HCEC 1CT (cell line): Measurements from ENCODE around the gene WDR49.

Source experiments
- DNase-seq: peaks from one replicate; pipeline ENCODE4 v3.0.0-alpha.2; 2017

WDR49 gene

GRCh38 chr3:167611718-167612117 lies 42.0 kb downstream of the WDR49 start:
- no peak for DNase-seq

GRCh38 chr3:167609156-167609555 lies 44.6 kb downstream of the WDR49 start:
- DNase-seq: no peak

- no peak for DNase-seq
These were observed 46.9 kb downstream of the WDR49 start for GRCh38 chr3:167606836-167607235.

DNA sequence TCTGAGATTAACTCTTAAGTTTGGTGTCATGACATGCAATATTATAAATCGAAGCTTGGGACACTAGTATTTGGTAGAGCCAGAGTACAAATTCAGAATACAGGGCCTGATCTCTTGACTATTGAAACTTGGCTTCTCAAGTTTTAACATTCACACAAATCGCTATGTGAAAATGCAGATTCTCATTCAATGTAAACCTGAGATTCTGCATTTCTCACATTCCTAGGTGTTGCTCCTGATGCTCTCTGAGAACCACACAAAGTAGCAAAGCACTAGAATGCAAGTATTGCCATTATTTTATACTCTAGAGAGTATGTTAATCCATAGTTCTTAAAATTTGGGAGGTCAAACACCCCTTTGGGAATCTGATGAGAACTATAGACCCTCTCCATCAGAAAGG lies 47.9 kb downstream of the WDR49 start:
- no peak for DNase-seq

DNA sequence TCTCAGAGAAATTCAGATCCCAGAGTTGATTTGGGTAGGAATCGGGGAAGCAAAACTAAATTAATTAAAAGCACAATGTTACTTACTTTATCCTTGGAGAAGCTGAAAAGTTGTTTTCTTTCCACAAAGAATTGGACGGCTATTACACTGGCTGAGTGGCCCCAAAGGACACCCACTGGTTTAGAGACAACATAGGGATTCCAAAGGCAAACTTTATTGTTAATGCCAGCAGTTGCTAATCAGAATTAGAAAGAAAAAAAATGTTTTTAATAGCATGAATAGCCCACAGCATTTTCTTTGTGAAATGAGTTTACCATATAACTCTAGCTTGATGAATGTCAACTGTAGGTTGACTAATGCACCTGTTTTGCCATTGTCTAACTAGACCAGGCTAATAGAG lies 51.7 kb downstream of the WDR49 start:
- no peak for DNase-seq

DNA sequence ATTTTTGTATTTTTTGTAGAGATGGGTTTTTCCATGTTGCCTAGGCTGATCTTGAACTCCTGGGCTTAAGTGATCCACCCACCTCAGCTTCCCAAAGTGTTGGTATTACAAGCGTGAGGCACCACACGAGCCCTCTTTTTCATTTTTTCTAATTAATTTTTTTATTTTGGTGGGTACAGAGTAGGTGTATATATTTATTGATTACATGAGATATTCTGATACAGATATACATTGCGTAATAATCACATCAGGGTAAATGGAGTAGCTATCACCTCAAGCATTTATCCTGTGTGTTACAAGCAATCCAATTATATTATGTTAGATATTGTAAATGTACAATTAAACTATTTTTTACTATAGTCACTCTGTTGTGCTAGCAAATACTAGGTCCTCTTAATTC lies 66.1 kb downstream of the WDR49 start:
- no peak for DNase-seq

GRCh38 chr3:167575000-167575600 lies 78.6 kb downstream of the WDR49 start:
- no peak for DNase-seq

DNA sequence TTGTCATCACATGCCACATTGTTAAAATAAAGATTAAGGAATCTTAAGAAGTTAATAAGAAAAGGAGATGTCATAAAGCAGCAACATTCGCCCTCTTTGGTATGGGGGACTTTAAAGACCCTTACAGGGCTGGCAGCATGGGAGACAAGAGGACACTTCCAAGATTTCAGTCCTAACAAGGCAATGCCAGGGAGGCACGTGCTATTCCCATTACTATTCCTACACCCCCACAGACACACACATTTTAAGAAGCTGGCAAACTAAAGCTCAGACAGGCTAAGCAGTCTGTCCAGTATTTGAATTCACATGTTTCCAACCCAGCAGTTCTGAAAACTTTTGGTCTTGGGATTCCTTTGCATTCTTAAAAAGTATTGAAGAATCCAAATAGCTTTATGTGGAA lies 80.8 kb downstream of the WDR49 start:
- DNase-seq: no peak

DNA sequence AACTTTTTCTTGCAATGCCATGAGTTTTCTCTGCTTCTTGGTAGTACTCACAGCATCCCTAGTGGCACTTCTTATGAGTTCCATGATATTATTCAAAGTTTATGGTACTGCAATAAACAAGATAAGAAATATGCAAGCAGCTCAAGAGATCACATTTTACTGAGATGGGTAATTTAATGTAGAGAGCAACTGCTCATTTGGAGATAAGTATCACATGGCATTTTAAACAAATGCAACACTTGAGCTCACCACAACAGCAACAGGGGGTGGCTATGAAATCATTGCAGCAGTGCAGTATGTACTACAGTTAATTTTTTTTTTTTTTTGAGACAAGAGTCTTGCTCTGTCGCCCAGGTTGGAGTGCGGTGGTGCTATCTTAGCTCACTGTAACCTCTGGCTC lies 85.1 kb downstream of the WDR49 start:
- DNase-seq: no peak

DNA sequence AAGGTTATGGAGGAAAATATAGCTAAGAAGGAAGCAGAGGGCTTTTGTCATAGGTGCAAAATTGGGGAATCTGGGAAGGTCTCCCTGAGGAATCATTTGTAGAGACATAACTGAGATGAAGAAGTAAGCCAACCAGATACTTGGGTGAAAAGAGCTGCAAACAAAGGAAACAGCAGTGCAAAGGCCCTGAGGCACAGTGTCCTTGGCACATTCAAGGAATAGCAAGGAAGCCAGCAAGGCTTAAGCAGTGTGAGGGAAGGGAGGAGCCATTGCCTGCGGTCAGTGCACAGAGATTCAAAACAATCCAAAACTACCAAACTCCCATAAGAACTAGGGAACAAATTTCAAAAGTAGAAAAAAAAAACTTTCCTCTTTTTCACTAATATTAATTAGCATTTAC lies 88.3 kb downstream of the WDR49 start:
- DNase-seq: no peak

GRCh38 chr3:167564612-167565011 lies 89.1 kb downstream of the WDR49 start:
- no peak for DNase-seq

DNA sequence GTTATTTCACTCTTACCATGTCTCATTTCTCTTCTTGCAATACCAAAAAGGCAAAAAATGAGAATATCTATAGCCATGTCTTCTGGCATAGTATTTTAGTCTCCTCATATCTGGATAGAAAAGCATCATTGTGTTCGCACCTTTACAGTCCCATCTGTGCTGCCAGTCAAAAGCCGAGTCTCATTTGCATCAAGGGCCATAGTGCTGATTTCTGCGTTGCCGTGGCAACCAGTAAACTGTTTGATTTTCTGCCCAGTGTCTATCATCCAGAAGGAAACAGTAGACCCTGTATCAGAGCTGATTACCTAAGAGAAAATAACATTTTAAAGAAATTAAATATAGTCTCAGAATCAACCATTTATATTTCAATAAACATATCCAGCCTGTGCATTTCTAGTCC lies 93.8 kb downstream of the WDR49 start:
- DNase-seq: no peak

DNA sequence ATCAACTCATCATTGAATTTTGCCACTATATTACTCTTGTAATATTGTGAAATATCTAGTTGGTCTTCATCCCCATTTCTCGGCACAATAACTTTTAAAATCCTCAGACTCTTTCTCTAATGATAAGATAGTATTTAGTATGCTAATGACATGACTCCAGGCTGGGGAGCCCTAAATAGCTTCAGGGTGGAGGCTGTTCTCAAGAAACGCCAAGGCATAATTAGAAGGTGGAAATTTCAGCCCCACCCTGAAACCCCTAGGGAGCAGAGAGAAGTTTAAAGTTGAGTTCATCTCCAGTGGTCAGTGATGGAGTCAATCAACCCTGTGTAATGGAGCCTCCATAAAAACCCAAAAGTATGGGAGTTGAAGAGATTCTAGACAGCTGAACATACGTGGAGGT lies 98.8 kb downstream of the WDR49 start:
- DNase-seq: no peak

- DNase-seq: no peak
These were observed 115.7 kb downstream of the WDR49 start for GRCh38 chr3:167538081-167538480.

DNA sequence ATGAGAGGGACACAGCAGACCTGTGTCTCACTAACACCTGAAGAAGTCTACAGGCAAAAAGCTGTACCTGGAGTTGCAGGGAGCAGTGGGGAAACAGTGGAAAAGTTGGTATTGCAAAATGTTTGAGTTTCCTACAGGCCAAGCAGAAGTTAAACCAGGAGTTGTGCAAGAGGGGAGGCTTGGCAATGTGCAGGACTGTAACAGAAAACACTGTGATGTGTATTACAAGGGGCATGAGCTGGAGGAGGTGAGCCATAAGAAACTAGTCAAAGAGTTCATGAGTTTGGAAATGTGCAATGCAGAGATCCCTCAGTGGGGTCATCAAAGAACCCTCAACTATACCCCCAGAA lies 132.8 kb downstream of the WDR49 start:
- DNase-seq: no peak

DNA sequence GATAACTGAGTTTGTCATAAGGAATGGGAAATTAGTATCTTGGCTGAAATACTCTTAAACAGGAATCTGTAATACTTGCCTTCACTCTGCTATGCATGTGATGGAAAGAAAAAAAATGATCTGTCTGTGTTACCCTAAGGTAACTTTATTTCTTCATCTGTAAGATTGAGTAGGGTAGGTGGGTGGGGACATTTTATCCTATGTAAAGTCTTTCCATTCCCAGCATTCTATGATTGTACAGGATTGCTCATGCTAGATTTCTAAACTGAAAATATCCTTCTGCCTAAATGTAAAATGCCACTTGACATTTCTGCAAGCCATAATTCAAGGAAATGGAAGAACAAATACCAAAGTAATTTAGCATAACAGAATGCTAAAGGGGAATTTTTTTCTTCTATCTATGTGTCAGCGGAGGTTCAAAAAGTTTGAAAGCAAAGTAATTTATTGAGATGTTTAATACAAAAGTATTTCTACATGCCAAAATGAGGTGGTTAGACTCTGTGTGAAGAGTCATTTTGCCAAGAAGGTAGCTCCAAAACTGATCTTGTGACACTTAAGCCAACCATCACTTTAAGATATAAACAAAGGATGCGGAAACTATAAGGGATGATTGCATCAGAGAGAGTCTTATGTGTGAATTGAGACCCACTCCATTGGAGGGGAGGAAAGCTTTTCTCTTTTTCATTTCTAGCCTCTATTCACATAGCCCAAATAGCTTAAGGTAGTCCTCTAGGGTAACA lies 133.3 kb downstream of the WDR49 start:
- no peak for DNase-seq

DNA sequence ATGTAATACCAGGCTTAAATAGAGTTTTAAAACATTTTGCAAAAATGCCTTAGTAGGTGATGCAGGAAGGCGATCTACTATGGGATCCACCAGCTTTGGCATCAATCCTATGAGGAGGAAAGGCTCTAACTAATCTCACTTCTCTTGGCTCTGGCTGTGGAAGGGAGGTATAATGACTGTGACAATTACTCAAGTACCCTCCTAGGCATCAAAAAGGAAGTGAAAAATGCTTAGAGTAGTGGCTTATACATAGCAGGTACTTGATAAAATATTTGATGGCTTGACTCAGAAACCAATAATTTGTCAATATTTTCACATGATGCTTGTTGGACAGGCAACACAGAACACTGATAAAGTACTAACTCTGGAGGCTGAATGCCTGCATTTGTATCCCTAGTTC lies 145.8 kb downstream of the WDR49 start:
- no peak for DNase-seq

- no peak for DNase-seq
These were observed 151.3 kb downstream of the WDR49 start for GRCh38 chr3:167502401-167502800.

- no peak for DNase-seq
These were observed 151.8 kb downstream of the WDR49 start for GRCh38 chr3:167501941-167502340.

- DNase-seq: no peak
These were observed 155.8 kb downstream of the WDR49 start for GRCh38 chr3:167497903-167498302.

DNA sequence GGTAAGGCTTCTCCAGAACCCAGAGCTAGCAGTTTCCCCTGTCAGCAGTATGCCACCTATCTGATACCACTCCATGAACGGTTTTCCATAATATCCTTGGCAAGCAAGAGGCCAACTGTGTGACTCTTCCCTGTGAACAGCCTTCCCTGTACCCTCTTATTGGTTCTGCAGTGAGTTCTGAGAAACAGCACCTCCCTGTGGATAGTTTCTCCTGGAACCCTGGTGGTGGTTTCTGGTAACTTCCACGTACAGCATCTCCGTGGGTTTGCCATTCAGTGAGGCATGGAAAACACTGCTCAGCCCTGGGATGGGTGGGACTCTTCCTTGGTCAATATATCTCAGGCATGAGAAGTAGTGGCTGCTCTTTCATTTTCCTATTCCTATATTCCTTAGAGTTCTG lies 160.5 kb downstream of the WDR49 start:
- no peak for DNase-seq

- DNase-seq: no peak
These were observed 162.1 kb downstream of the WDR49 start for GRCh38 chr3:167491621-167492020.

DNA sequence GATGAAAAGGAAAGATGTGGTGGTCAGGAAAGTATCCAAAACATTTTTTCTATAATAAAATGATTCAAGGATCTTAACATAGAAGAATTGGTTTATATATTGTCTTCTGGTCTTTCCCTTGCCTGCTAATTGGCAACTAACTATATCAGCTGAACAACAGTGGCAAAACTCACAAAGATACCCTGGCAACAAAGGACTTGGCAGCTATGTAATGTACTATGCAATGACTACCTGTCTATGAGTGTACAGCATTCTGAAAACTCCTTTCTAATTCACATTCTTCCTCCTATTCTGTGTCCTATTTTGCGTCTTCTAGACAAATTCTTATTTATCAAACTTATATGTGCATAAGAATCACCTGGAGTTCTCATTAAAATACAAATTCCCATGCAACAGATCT lies 164.2 kb downstream of the WDR49 start:
- no peak for DNase-seq

DNA sequence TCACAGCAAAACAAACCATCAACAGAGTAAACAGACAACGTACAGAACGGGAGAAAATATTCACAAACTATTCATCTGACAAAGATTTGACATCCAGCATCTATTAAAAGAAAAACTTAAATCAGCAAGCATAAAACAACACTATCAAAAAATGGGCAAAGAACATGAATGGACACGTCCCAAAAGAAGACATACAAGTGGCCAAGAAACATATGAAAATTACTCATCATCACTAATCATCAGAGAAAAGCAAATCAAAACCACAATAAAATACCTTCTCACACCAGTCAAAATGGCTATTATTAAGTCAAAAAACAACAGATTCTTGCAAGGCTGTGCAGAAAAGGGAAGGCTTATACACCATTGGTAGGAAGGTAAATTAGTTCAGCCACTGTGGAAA lies 166.2 kb downstream of the WDR49 start:
- DNase-seq: no peak

GRCh38 chr3:167484551-167484950 lies 169.2 kb downstream of the WDR49 start:
- no peak for DNase-seq
